Stimulated activated CD8-positive, alpha-beta memory T cell treated with anti-CD3 and anti-CD28 coated beads, Interleukin-4, amount 100 ng/mL, for 4 hours (primary cell): ENCODE measurements around the gene FSD2.
A peak's percentile ranks its signal among the peaks of the same experiment; 100 is the strongest.

Source experiments
- DNase-seq, 2 donors: peaks; one replicate each; pipeline ENCODE4 v3.0.0-alpha.2; 2020; ENCODE audit warnings: low read depth in 2 of 2, low spot score in 1 of 2

FSD2 gene, protein sequence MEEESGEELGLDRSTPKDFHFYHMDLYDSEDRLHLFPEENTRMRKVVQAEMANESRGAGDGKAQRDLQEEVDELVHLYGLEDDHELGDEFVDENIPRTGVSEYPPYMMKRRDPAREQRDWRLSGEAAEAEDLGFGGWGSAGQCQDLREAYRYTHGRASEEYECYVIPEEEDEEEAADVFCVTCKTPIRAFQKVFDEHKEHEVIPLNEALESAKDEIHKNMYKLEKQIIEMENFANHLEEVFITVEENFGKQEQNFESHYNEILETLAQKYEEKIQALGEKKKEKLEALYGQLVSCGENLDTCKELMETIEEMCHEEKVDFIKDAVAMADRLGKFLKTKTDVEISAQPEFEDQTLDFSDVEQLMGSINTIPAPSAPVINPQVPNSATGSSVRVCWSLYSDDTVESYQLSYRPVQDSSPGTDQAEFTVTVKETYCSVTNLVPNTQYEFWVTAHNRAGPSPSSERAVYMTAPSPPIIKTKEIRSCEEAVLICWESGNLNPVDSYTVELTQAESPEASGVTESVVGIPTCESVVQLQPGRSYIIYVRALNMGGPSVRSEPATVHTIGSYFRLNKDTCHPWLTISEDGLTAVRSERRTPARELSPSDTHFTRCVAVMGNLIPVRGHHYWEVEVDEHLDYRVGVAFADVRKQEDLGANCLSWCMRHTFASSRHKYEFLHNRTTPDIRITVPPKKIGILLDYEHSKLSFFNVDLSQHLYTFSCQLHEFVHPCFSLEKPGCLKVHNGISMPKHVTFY

DNA sequence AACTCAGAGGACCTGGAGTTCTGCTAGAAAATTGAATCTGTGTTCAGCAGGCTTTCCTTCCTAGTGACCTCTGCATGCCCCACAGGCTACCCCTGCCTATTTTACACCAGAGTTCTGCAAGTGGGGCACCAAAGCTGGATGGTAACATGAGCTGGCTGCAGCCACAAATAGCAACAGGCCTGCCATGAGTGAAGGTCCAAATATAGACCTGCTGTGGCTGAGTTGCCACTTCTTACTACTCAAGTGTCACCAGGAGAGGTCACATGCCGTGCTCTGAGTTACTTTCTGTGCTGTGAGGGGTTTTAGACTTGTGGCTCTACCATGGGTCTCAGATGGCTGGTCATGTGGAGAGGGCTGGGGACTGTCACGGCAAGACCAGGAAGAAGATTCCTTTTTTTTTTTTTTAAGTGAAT, at the start of gene FSD2:
Gene FSD2, minus strand, starts transcription at position 76 of the 413 bp plus-strand sequence. CDS start 18,679 bp downstream, outside the sequence.
- no peak for DNase-seq

DNA sequence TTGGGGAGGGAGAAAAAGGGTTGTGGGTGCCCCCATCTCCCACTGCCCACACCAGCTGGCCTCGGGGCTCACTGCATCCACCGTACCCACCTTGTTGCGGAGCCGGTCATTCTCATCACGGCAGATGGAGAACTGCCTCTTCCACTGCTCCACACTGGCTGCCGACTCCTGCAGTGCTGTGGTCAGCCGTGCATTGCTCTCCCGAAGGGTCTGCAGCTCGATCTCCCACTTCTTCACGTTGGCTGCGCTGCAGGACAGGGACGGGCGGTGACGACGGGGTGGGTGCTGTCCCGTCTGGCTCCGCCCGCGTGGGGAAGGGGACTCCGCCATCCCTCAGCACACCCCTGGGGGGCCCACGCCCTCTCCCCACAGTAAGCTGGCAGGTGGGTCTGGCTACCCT, 48.7 kb upstream of the FSD2 start:
- no peak for DNase-seq

DNA sequence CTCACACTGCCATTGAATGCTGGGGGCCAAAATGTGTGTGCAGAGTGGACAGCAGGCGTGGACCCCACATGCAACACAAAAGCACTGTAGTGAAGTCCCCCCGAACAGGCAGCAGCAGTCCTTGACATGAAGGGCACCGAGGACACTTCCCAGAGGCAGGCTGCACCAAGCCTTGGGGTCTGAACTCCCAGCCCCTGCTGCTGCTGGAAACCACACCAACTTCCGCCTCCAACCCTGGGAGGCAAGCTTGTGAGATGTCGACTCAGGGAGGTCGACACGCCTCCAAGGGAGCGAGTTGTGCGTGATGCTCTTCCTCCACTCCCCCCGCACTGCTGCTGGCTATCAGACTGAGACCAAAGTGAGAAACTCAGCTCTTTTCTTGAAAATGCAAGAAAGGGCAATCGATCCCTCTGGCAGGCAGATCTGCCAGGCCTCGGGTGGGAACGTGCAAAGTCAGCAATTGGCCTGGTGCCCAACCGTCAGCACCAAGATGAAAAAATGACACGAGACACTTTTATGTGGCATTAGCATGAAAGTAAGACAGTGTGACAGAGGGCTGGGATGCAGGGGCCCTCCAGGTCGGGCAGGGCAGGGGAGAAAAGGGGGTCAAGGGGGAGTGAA, 47.2 kb upstream of the FSD2 start:
- no peak for DNase-seq

DNA sequence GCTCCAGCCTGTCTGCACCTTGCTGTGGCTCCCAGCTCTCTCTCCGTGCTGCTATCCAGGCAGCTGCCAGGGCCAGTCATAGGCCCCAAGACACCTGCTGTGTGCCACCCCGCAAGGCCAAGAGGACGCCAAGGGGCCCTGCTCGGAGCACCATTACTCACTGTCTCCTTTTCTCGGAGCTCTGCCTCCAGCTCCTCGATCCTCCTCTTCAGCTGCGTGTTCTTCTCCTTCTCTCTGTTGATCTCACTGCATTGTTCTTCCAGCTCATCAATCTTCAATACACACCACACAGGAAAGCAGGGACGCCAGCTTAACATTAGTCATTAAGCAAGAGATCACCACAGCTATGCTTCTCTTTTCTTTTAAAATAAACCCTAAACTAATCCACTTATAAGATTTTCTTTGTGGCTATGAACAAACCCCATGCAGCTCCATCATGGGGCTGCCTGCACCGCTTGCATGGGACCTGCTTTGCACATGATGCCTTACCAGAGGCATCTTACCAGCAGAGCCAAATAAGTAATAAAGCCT, 46.2 kb upstream of the FSD2 start:
- no peak for DNase-seq

DNA sequence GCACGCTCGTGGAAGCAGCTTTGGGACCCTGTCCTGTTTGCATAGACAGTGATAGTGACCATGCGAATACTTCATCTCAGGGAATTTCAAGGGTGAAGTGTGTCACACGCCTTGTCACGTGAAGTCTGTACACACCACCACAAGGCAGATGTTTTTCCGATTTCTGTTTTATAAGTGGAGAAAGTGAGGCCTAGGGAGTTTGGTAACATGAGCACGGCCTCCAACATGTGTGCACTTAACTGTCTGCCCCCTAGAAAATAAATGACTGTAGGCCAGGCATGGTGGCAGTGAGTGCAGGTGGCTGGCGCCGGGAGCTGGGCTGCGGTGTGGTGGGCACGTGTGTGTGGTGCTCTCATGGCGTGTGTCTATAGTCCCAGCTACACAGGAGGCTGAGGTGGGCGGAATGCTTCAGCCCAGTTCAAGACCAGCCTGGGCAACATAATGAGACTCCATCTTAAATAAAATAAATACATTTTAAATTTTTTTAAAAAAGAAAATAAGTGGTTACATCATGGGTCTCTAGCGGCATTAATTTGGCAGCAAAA, 45.5 kb upstream of the FSD2 start:
- DNase-seq: no peak

DNA sequence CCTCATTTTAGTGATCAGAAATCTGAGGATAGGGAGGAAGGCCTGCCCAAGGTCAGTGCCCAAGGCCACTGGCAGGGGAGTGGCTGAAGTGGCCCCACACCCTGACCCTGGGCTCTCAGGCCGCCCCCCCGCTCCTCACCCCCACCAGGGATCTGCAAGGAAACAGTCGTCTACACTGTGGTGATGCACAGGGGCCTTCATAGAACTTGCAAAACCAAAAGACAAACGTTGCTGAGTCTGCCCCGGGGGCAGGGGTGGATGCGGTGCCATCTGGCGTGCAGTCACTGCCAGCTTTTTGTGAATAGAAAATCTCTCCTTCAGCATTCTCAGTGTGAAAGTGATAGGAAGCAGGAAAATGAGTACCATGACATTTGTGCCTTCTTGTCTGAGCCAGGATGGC, 44.9 kb upstream of the FSD2 start:
- DNase-seq: no peak

DNA sequence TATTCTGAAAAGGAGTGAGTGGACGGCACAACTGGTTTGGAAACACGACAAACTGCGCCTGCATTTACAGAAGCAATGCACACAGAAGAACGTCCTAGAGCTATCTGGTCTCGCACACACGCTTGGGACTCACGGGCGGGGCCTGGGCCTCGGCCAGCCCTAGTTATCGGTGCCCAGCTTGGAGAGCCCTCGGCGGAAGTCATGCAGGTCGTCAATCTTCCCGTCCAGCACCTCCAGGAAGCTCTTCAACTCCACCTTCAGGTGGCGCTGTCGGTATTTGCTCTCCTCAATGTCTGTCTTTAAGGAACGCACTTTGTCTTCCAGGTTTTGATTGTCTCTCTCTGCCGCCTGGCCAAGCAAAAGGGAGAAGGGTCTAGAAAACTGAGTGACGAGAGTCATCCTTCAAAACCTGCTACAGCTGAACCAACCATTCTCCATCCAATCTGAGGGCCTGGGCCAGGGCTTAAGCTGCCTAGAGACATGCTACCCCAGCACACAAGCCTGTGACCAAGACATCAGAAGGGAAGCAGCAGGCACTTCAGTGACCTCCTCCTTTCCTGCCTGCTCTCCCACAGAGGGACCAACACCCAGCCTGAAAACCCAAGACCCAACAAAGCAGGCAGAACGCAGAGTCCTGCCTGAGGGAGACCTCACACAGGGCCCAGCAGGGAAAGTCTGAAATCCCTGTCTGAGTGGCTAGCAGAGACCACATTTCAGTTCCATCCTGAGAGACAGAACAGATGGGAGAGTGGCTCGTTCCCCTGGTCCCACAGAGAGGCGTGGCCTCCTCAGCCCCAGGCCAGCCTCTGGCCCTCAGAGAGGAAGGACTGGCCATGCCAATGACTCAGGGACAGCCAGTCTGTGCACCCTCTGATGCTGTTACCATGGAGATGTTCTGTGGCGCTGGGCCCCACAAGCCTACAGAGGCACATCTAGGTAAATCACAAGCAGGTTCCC, 44.0 kb upstream of the FSD2 start:
- no peak for DNase-seq

DNA sequence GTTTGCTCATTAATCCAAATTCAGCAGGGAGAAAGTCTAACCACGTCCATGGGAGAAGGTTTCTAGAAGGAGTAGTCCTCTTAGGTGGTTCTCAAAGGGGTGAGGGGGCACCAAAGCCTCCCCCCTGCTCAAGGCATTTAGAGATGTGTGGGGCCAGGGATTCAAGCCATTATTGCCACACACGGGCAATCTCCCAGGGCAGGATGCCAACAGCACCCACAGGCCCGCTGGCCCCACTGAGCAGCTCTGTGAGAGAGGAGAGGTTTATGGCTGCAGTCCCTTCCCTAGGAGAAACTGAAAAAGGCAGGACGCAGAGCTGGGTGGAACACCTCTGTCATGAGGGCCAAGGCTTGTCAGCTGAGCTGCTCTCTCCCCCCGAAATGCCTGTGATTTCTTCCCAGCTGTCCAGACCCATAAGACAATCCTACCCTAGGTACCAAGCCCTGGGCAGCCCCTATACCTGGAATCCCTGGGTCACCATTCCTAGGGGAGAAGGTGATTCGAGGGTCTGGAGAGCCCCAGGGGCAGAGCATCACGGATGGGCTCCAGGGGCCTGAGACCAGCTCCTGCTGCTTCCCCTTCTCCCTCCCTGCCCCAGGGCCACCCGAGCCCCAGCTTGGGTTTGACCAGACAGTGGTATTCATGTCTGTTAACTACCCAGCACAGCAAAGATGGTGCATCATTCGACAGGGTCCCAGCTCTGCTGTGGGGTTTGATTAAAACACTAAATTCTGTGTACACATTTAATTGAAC, 42.5 kb upstream of the FSD2 start:
- DNase-seq: no peak

DNA sequence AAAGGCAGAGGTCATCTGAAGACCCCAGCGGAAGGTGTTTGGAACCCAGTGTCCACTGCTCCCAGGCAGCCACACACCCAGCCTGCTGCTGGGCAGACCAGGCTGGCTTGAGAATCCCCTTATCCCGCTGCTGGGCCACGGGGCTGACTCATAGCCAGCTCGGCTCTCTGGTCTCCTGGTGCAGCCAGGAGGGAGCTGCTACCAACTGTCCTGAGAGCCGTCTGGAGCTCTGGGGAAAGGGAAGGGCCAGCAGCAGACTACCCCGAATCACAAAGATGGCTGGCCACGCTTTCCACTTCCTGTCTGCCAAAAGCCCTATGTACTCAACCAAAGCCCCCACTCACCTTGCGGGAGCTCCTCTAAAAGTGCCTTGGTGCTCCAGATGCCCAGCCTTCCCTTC, 41.8 kb upstream of the FSD2 start:
- DNase-seq: no peak

DNA sequence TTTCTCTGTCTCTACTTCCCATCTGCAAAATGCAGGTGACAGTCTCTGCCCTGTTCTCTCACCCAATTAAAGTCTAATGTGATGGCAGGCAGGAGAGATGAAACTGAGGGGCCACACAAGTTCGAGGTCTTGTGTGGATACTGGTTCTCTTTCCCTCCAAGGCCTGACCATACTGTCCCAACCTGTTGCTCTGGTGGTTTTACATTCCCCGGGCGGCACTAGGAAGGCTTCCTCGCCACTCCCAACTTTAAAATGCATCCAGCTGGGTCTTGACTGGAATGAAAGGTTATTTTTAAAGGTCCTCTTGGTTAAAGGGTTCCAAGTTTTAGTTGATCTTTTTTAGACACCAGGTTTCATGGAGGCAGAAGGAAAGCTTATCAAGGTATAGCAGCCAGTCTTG, 40.8 kb upstream of the FSD2 start:
- DNase-seq: no peak

DNA sequence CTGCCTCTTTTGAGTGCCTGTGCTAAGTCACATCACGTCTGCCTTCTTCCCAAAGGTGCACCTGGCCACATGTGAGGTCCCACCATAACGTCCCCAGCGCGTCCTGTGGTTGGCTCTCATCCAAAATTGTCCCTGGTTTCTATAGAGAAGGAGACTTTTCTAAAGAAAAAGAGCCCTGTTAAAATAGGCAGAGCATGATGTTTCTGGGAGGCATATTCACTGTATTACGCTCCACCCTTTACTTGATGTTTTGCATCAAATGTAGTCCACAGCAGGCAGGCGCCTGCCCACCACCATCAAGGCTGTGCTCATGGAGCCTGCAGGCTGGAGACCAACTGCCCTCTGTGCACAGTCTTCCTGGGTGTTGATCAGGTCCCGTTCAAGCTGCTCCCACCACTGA, 39.8 kb upstream of the FSD2 start:
- no peak for DNase-seq

DNA sequence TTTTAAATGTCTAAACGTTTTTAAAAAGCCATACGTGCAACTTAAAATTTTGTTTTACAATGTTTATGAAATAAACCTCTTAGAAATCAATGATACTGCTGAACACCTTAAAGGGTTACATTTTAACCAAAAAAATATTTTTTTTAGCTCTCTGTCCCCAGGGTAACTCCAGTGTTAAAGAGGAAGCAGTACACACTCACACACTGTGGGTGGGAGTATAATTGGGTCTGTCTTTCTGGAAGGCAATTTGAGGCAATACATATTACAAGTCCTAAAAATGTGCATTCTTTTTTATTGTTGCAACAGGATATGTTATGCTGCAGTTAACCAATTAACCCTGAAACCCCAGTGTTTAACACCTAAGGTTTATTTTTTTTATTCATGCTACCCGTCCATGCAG, 37.7 kb upstream of the FSD2 start:
- DNase-seq: no peak

DNA sequence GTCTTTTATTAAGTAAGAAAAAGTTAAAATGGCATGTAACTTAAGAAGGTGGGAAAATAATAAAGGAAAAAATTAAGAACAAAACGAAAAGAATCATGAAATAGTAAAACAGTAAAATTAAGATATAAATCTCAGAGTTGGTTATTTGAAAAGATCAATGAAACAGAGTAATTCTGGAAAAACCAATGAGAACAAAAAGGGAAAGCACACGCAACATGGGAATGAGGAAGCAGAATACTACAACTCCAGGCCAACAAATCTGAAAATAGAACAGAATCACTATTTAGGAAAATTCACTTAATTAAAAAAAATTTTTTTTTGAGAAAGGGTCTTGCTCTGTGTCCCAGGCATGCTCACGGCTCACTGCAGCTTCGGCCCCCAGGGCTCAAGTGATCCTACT, 34.3 kb upstream of the FSD2 start:
- no peak for DNase-seq

DNA sequence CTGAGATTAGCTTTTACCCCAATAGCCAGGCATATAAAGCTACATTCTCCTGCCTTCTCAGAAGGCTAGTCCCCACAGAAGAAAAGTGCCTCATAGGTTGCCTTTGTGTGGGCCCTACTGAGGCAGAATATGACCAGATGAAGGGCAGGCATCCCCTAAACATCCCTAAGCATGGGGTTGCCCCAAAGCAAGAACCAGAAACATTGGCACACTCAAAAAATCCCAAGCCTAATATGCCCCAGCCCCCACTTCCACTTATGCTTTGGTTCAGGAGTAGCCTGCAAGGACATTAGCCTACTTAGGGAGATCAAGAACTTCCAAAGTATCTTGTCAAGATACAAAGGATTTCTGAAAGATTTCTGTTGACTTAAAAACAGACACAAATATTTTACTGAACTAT, 33.3 kb upstream of the FSD2 start:
- DNase-seq: no peak

DNA sequence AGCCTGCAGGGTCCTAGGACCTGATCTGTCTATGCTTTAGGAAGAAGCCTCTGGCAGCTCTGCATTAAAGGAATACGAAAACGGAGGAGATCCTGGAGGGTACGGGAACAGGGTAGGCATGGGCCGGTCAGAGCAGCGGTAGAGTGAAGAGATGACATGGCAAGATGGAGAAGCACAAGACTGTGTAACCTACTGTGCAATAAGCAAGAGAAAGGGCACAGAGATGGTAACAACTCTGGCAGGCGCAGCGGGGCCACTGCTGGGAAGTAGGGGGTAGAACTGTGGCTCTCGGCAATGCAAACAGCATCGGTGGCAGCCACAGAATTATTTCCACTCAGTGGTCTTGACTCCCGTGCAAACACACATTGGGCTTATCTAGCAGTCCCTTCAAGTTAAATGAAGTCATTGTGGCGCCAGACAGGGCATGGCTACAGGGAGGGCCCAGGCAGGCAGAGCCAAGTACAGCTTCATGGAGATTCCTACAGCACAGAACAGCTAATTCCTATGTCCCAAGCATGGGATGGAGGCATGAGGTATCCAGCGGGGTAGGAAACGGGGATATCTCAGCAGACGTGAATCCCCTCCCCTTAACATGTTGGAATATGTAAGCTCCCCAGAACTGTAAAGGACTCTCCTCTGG, 32.3 kb upstream of the FSD2 start:
- DNase-seq: no peak

DNA sequence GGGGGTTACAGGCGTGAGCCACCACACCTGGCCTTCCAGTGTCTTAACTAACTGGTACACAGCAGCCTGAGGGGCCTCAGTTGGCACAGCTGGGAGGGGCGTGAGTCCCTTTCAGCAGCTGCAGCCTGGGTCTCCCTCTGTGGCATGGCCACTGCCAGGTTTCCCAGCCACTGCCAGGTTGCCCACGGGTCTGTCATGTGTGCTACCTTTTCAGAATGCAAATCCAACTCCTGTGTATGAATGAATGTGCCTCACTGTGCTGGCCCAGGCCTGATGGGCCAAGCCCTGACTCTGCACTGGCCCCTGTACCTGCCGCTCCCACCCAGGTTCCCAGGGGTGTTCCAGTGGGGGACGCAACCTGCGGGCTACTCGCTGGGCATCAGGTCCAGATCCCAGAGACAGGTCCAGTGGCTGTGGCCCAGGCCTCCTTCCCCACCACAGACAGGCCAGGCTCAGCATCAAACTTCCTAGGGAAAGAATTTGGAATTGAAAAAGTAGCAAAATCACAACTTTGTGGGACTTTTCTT, 29.6 kb upstream of the FSD2 start:
- DNase-seq: no peak

DNA sequence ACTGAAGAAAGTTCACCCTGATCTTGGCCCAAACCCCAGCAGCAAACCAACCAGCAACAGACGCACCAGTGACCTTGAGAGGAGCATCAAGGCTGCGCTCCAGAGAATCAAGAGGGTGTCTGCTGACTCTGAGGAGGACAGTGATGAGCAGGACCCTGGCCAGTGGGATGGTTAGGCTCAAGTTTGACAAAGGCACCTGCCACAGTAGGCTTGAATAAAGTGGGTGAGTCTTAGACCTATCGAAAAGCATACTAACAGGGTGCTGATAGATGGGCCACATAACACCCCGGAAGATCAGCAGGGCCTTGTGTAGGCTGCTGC, 27.5 kb upstream of the FSD2 start:
- DNase-seq: no peak

DNA sequence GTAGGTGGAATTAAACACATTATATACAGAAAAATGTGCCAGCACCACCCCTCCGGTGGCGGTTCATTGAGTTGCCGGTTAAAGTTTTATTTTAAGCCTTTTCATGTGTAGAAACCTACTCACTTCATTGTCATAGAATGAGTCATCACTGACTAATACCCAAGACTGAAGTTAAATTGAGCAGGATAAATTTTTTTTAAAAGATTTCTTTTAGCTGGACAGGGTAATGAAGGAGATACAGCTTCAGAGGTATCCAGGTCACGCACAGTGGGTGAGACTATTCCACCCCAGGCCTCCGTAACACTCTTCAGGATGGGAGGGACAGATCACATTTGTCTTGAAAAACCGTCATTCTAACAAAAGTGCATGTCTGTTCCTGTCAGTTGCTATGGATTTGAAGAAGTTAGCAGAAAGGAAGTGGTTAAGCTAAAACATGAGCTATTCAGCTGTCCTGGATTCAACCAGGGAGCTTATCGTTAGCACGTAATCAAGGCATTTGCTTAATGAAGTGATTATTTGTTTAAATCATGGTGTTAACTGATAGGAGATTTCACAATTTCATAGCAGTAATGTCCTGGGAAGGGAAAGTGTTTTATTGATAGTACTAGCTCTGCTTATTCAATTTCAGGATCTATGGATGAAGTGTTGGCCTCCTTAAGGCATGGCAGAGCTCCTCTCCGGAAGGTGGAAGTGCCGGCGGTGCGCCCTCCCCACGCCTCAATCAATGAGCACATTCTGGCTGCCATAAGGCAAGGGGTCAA, 26.9 kb upstream of the FSD2 start:
- DNase-seq: peak in 1 of 2 donors; percentile 17
